ENCODE results near the gene MYLK. TPM values are rescaled to one million over a fixed set of nuclear protein-coding genes. Genes with fewer than 3 reads are reported as not detected.

MYLK gene
- total RNA-seq, 1 donor from 2014 or later: 24.3 TPM

GRCh38 chr3:123819949-123820348, 64.2 kb downstream of the MYLK start:
- no peak for DNase-seq (ENCODE audit: low read depth, low spot score)

- DNase-seq (ENCODE audit: low read depth, low spot score): no peak
These were observed 65.2 kb downstream of the MYLK start for GRCh38 chr3:123818921-123819429.

- no peak for DNase-seq (ENCODE audit: low read depth, low spot score)
These were observed 65.7 kb downstream of the MYLK start for GRCh38 chr3:123818324-123818920.

- no peak for DNase-seq (ENCODE audit: low read depth, low spot score)
These were observed 66.7 kb downstream of the MYLK start for GRCh38 chr3:123817413-123817812.

- no peak for DNase-seq (ENCODE audit: low read depth, low spot score)
These were observed 67.4 kb downstream of the MYLK start for GRCh38 chr3:123816673-123817207.

- DNase-seq (ENCODE audit: low read depth, low spot score): no peak
These were observed 68.2 kb downstream of the MYLK start for GRCh38 chr3:123815981-123816380.

GRCh38 chr3:123813876-123814275, 70.3 kb downstream of the MYLK start:
- no peak for DNase-seq (ENCODE audit: low read depth, low spot score)

GRCh38 chr3:123809597-123809996, 74.5 kb downstream of the MYLK start:
- DNase-seq (ENCODE audit: low read depth, low spot score): peak; percentile 78

- DNase-seq (ENCODE audit: low read depth, low spot score): no peak
These were observed 75.3 kb downstream of the MYLK start for GRCh38 chr3:123808812-123809211.

GRCh38 chr3:123807820-123808219, 76.3 kb downstream of the MYLK start:
- no peak for DNase-seq (ENCODE audit: low read depth, low spot score)

GRCh38 chr3:123805504-123805903, 78.6 kb downstream of the MYLK start:
- no peak for DNase-seq (ENCODE audit: low read depth, low spot score)

GRCh38 chr3:123805101-123805500, 79.0 kb downstream of the MYLK start:
- no peak for DNase-seq (ENCODE audit: low read depth, low spot score)

- no peak for DNase-seq (ENCODE audit: low read depth, low spot score)
These were observed 79.5 kb downstream of the MYLK start for GRCh38 chr3:123804676-123805075.

- DNase-seq (ENCODE audit: low read depth, low spot score): no peak
These were observed 80.6 kb downstream of the MYLK start for GRCh38 chr3:123803521-123803920.

- no peak for DNase-seq (ENCODE audit: low read depth, low spot score)
These were observed 82.0 kb downstream of the MYLK start for GRCh38 chr3:123802007-123802625.

- DNase-seq (ENCODE audit: low read depth, low spot score): no peak
These were observed 82.7 kb downstream of the MYLK start for GRCh38 chr3:123801474-123801873.

GRCh38 chr3:123800362-123800682, 83.8 kb downstream of the MYLK start:
- no peak for DNase-seq (ENCODE audit: low read depth, low spot score)

GRCh38 chr3:123799544-123800361, 84.4 kb downstream of the MYLK start:
- no peak for DNase-seq (ENCODE audit: low read depth, low spot score)

- no peak for DNase-seq (ENCODE audit: low read depth, low spot score)
These were observed 85.6 kb downstream of the MYLK start for GRCh38 chr3:123798550-123798949.

GRCh38 chr3:123795471-123796251, 88.5 kb downstream of the MYLK start:
- DNase-seq (ENCODE audit: low read depth, low spot score): no peak

- DNase-seq (ENCODE audit: low read depth, low spot score): no peak
These were observed 90.7 kb downstream of the MYLK start for GRCh38 chr3:123793425-123793824.
